WTC11 (cell line): ENCODE data around the gene ACOX3. TPM values are rescaled to one million over a fixed set of nuclear protein-coding genes. Genes with fewer than 3 reads are reported as not detected.

Source experiments
- ATAC-seq: fragments of 200-7000 bp; cut with Tn5 transposase; 2 replicates; pipeline ENCODE4 v1.10.0; 2021; ENCODE audit warnings: mild to moderate bottlenecking, moderate library complexity
- CTCF ChIA-PET: fragments of 300-600 bp; sonication (Branson Sonifier 250); formaldehyde crosslinking; loops from one replicate; lab custom pipeline; 2021; ENCODE audit warnings: antibody characterized with exemption; lab: Charles Lee
- POLR2A ChIA-PET: fragments of 350-600 bp; sonication (Branson Sonifier 250); formaldehyde crosslinking; loops from one replicate; lab custom pipeline; 2021; ENCODE audit warnings: antibody characterized with exemption; lab: Charles Lee
- DNase-seq: peaks from one replicate; pipeline ENCODE4 v3.0.0; 2021; ENCODE audit warnings: low spot score
- H3K27ac Mint-ChIP-seq: 2 replicates; pipeline ENCODE4 v1.8.0; 2021; ENCODE audit warnings: mixed read lengths
- H3K27me3 Mint-ChIP-seq: 2 replicates; pipeline ENCODE4 v1.8.0; 2021; ENCODE audit warnings: low read depth, mild to moderate bottlenecking, moderate library complexity, mixed read lengths
- H3K36me3 Mint-ChIP-seq: 2 replicates; pipeline ENCODE4 v1.8.0; 2021; ENCODE audit warnings: mixed read lengths
- H3K4me1 Mint-ChIP-seq: 2 replicates; pipeline ENCODE4 v1.8.0; 2022; ENCODE audit warnings: mixed read lengths
- H3K4me3 Mint-ChIP-seq: 2 replicates; pipeline ENCODE4 v1.8.0; 2021; ENCODE audit warnings: mild to moderate bottlenecking, moderate library complexity, mixed read lengths
- H3K9me3 Mint-ChIP-seq: 2 replicates; pipeline ENCODE4 v1.8.0; 2021; ENCODE audit warnings: mixed read lengths
- AFF4 ChIP-seq: sonication (generic); formaldehyde crosslinking; IDR thresholded peaks from 2 replicates; pipeline ENCODE4 v1.8.1; 2023; ENCODE audit warnings: mild to moderate bottlenecking, missing genetic modification reagents, borderline replicate concordance
- CREB1 ChIP-seq: sonication (generic); formaldehyde crosslinking; IDR thresholded peaks from 2 replicates; pipeline ENCODE4 v1.8.0; 2023; ENCODE audit warnings: mild to moderate bottlenecking, missing genetic modification reagents
- ELF4 ChIP-seq: sonication (generic); formaldehyde crosslinking; IDR thresholded peaks from 2 replicates; pipeline ENCODE4 v1.8.1; 2022; ENCODE audit warnings: low read depth, mild to moderate bottlenecking, moderate library complexity, missing genetic modification reagents
- ERG ChIP-seq: fragments of 250-450 bp; sonication (Bioruptor Pico); IDR thresholded peaks from 2 replicates; pipeline ENCODE4 v1.8.0; 2021; ENCODE audit warnings: mild to moderate bottlenecking
- FOXJ3 ChIP-seq: sonication (generic); formaldehyde crosslinking; IDR thresholded peaks from 2 replicates; pipeline ENCODE4 v1.9.0; 2021; ENCODE audit warnings: missing genetic modification reagents, mild to moderate bottlenecking, borderline replicate concordance
- GRHL2 ChIP-seq: fragments of 250-450 bp; sonication (Bioruptor Pico); IDR thresholded peaks from 2 replicates; pipeline ENCODE4 v1.8.0; 2022; ENCODE audit warnings: mild to moderate bottlenecking, moderate library complexity; ENCODE audit not compliant: insufficient replicate concordance, severe bottlenecking
- MYBL2 ChIP-seq: sonication (generic); formaldehyde crosslinking; IDR thresholded peaks from 2 replicates; pipeline ENCODE4 v1.8.1; 2023; ENCODE audit warnings: mild to moderate bottlenecking, moderate library complexity, missing genetic modification reagents
- NFATC4 ChIP-seq: fragments of 250-450 bp; sonication (Bioruptor Pico); IDR thresholded peaks from 2 replicates; pipeline ENCODE4 v1.9.0; 2021; ENCODE audit warnings: mild to moderate bottlenecking
- NFE2L1 ChIP-seq: sonication (generic); formaldehyde crosslinking; IDR thresholded peaks from 2 replicates; pipeline ENCODE4 v1.8.1; 2023; ENCODE audit warnings: missing genetic modification reagents
- OVOL2 ChIP-seq: fragments of 250-450 bp; sonication (Bioruptor Pico); IDR thresholded peaks from 2 replicates; pipeline ENCODE4 v1.9.0; 2021; ENCODE audit warnings: mild to moderate bottlenecking, borderline replicate concordance
- SOX15 ChIP-seq: fragments of 250-450 bp; sonication (Bioruptor Pico); IDR thresholded peaks from 2 replicates; pipeline ENCODE4 v1.9.0; 2021; ENCODE audit warnings: mild to moderate bottlenecking
- USF2 ChIP-seq: sonication (generic); formaldehyde crosslinking; IDR thresholded peaks from 2 replicates; pipeline ENCODE4 v1.8.1; 2023; ENCODE audit warnings: mild to moderate bottlenecking, missing genetic modification reagents, moderate library complexity
- ZNF423 ChIP-seq: fragments of 250-450 bp; sonication (Bioruptor Pico); IDR thresholded peaks from 2 replicates; pipeline ENCODE4 v2.1.2; 2022; ENCODE audit warnings: mild to moderate bottlenecking, moderate library complexity
- ZSCAN18 ChIP-seq: fragments of 250-450 bp; sonication (Bioruptor Pico); IDR thresholded peaks from 2 replicates; pipeline ENCODE4 v2.1.2; 2022; ENCODE audit warnings: mild to moderate bottlenecking, moderate library complexity
- total RNA-seq: library from RNA; stranded (reverse); gene quantifications from 3 replicates; pipeline ENCODE4 v1.2.3, GENCODE V29; 2021
- TF ChIP-seq, protein P1 (sequence below): sonication (generic); formaldehyde crosslinking; IDR thresholded peaks from 2 replicates; pipeline ENCODE4 v1.8.0; 2023; ENCODE audit warnings: missing genetic modification reagents, mild to moderate bottlenecking, borderline replicate concordance
- TF ChIP-seq, protein P2 (sequence below): fragments of 200-600 bp; IDR thresholded peaks from 2 replicates; pipeline ENCODE4 v1.8.0; 2022; ENCODE audit warnings: antibody characterized with exemption
- TF ChIP-seq, protein P3 (sequence below): sonication (generic); formaldehyde crosslinking; conservative IDR thresholded peaks from 2 replicates; pipeline ENCODE4 v1.8.1; 2022; ENCODE audit warnings: mild to moderate bottlenecking, missing genetic modification reagents
- TF ChIP-seq, protein P4 (sequence below): fragments of 250-450 bp; sonication (Bioruptor Pico); conservative IDR thresholded peaks from 2 replicates; pipeline ENCODE4 v1.9.0; 2021; ENCODE audit warnings: mild to moderate bottlenecking

ACOX3 gene
- total RNA-seq, 1 experiment from 2014 or later, result 10.7 TPM

DNA sequence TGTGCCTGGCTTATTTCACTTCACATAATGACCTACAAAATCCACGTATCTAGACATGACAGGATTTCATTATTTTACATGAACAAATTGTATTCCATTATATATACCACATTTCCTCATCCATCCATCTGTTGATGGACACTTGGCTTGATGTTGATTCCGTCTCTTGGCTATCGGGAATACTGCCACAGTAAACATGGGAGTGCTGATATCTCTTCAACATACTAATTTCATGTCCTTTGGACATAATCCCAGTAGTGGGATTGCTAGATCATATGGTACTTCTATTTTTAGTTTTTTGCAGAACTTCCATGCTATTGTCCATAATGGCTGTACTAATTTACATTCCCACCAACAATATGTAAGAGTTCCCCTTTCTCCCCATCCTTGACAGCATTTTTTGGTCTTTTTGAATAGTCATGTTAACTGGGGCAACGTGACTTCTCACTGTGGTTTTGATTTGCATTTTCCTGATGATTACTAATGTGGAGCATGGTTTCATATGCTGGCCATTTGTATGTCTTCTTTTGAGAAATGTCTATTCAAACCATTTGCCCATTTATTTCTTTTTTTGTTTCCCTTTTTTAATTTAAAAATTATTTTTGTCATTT is 102.1 kb downstream of the ACOX3 start (continued):
- TF ChIP-seq GRHL2 (CRISPR knock-in tag), result no peak
- TF ChIP-seq, protein P1, sequence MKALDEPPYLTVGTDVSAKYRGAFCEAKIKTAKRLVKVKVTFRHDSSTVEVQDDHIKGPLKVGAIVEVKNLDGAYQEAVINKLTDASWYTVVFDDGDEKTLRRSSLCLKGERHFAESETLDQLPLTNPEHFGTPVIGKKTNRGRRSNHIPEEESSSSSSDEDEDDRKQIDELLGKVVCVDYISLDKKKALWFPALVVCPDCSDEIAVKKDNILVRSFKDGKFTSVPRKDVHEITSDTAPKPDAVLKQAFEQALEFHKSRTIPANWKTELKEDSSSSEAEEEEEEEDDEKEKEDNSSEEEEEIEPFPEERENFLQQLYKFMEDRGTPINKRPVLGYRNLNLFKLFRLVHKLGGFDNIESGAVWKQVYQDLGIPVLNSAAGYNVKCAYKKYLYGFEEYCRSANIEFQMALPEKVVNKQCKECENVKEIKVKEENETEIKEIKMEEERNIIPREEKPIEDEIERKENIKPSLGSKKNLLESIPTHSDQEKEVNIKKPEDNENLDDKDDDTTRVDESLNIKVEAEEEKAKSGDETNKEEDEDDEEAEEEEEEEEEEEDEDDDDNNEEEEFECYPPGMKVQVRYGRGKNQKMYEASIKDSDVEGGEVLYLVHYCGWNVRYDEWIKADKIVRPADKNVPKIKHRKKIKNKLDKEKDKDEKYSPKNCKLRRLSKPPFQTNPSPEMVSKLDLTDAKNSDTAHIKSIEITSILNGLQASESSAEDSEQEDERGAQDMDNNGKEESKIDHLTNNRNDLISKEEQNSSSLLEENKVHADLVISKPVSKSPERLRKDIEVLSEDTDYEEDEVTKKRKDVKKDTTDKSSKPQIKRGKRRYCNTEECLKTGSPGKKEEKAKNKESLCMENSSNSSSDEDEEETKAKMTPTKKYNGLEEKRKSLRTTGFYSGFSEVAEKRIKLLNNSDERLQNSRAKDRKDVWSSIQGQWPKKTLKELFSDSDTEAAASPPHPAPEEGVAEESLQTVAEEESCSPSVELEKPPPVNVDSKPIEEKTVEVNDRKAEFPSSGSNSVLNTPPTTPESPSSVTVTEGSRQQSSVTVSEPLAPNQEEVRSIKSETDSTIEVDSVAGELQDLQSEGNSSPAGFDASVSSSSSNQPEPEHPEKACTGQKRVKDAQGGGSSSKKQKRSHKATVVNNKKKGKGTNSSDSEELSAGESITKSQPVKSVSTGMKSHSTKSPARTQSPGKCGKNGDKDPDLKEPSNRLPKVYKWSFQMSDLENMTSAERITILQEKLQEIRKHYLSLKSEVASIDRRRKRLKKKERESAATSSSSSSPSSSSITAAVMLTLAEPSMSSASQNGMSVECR (CRISPR knock-in tag), result no peak
- TF ChIP-seq, protein P2, sequence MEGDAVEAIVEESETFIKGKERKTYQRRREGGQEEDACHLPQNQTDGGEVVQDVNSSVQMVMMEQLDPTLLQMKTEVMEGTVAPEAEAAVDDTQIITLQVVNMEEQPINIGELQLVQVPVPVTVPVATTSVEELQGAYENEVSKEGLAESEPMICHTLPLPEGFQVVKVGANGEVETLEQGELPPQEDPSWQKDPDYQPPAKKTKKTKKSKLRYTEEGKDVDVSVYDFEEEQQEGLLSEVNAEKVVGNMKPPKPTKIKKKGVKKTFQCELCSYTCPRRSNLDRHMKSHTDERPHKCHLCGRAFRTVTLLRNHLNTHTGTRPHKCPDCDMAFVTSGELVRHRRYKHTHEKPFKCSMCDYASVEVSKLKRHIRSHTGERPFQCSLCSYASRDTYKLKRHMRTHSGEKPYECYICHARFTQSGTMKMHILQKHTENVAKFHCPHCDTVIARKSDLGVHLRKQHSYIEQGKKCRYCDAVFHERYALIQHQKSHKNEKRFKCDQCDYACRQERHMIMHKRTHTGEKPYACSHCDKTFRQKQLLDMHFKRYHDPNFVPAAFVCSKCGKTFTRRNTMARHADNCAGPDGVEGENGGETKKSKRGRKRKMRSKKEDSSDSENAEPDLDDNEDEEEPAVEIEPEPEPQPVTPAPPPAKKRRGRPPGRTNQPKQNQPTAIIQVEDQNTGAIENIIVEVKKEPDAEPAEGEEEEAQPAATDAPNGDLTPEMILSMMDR, result no peak
- TF ChIP-seq ERG (CRISPR knock-in tag), result no peak

DNA sequence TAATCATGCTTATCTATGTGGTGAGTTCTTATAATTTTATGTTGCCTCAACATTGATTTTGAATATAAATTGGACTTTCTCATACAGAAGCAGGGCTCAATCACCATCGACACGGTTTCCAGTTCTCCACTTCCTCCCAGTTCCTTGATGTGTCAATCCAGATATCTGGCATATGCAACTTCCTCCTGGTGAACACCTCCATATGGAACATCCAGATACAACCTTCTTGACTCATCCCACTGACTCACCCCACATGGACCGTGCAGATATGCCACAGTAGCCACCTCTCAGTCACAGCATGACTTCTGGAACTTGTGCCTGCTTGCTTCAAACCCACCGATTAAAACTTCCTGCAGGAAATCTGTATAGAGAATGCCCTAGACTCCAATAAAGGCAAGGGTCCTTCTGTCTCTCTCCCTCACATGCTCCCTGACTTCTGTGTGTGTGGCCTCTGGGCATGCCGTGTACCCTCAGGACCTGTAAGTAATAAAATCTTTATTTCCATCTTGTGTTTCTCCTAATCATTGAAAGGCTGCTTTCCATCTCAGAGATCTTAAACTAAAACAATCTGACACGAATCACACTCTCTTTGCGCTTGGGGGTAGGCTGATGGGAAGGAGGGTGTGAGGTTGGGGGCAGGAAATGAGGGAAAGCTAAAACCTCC is 104.0 kb downstream of the ACOX3 start:
- POLR2A ChIA-PET, result no interaction called here
- no peak for DNase-seq
- ATAC-seq, result no peak
- CTCF ChIA-PET, result interaction anchor here (1.7 kb wide), 1 partner anchor 17 kb away, joined by 7 read pairs; no protein-coding TSS in a partner anchor
- H3K9me3 Mint-ChIP-seq, result peaks cover 31% of the 10 kb centered on the region
- no peak overlapping the region for H3K4me3 Mint-ChIP-seq
- no peaks in the 10 kb centered on the region for H3K27me3 Mint-ChIP-seq
- no peaks in the 10 kb centered on the region for H3K4me1 Mint-ChIP-seq
- no peak overlapping the region for H3K27ac Mint-ChIP-seq
- peaks cover 5% of the 10 kb centered on the region for H3K36me3 Mint-ChIP-seq
- TF ChIP-seq AFF4 (CRISPR knock-in tag) (no peak), OVOL2 (no peak), MYBL2 (no peak), USF2 (CRISPR knock-in tag) (no peak), NFE2L1 (CRISPR knock-in tag) (no peak), ELF4 (no peak), FOXJ3 (CRISPR knock-in tag) (no peak), CREB1 (CRISPR knock-in tag) (no peak), NFATC4 (CRISPR knock-in tag) (no peak), ZNF423 (CRISPR knock-in tag) (no peak), ZSCAN18 (CRISPR knock-in tag) (no peak), SOX15 (no peak)
- TF ChIP-seq, protein P3, sequence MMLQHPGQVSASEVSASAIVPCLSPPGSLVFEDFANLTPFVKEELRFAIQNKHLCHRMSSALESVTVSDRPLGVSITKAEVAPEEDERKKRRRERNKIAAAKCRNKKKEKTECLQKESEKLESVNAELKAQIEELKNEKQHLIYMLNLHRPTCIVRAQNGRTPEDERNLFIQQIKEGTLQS (CRISPR knock-in tag), result no peak
- TF ChIP-seq, protein P4, sequence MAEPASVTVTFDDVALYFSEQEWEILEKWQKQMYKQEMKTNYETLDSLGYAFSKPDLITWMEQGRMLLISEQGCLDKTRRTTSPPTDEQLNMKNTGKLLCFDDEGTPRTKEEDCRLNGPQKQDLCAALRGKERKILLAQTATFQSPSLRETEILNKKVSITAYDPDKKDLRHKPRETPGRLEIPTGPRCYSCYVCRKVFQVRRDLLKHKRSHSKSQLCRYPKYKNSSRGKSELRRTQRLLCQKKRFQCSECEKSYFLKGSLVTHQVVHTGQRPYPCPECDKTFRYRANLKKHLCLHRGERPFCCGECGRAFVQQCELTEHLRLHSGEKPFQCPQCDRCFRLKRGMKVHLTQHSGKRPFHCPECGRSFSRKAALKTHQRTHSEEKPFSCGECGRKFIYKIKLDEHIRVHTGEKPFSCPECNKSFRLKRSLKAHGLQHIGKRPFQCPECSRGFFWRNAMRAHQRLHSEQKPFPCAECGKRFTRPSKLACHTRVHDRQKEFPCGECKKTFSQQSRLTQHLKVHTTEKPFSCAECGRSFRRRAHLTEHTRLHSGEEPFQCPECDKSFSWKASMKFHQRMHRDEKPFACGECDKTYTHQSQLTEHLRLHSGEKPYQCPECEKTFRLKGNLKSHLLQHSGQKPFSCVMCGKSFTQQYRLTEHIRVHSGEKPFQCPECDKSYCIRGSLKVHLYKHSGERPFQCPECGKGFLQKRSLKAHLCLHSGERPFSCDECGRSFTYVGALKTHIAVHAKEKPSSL (CRISPR knock-in tag), result no peak
